OCI-LY1 (cell line): Measurements from ENCODE around the gene ALPI.

ENCODE experiments used
- H2AFZ ChIP-seq: fragments of 200-600 bp; sonication (generic), shearing (Covaris generic); 2 replicates; pipeline ENCODE4 v1.6.0; 2014; ENCODE audit warnings: antibody characterized with exemption, mild to moderate bottlenecking, low read length
- H3F3A ChIP-seq: fragments of 200-600 bp; sonication (generic), shearing (Covaris generic); 2 replicates; pipeline ENCODE4 v1.6.0; 2014; ENCODE audit warnings: mild to moderate bottlenecking, antibody characterized with exemption, low read length, moderate library complexity; ENCODE audit not compliant: insufficient read depth
- H3K27ac ChIP-seq: fragments of 200-600 bp; sonication (generic); 2 replicates; pipeline ENCODE4 v1.5.1; 2014; ENCODE audit warnings: low read length, mixed run types, mild to moderate bottlenecking, low read depth; ENCODE audit not compliant: poor library complexity, severe bottlenecking
- H3K27me3 ChIP-seq: fragments of 200-600 bp; sonication (generic); 2 replicates; pipeline ENCODE4 v1.6.0; 2014; ENCODE audit warnings: antibody characterized with exemption, mild to moderate bottlenecking, low read length, moderate library complexity; ENCODE audit not compliant: insufficient read depth
- H3K36me3 ChIP-seq: fragments of 200-600 bp; sonication (generic); 2 replicates; pipeline ENCODE4 v1.6.1; 2014; ENCODE audit warnings: mild to moderate bottlenecking, antibody characterized with exemption, low read length, moderate library complexity, mixed read lengths; ENCODE audit not compliant: insufficient read depth
- H3K4me1 ChIP-seq: fragments of 200-600 bp; sonication (generic); 2 replicates; pipeline ENCODE4 v1.5.1; 2014; ENCODE audit warnings: mild to moderate bottlenecking, low read length, moderate library complexity; ENCODE audit not compliant: insufficient read depth, severe bottlenecking
- H3K4me2 ChIP-seq: fragments of 200-600 bp; sonication (generic), shearing (Covaris generic); 2 replicates; pipeline ENCODE4 v1.6.1; 2014; ENCODE audit warnings: low read length
- H3K4me3 ChIP-seq: fragments of 200-600 bp; sonication (generic); 2 replicates; pipeline ENCODE4 v1.5.1; 2014; ENCODE audit warnings: low read length, low read depth, mild to moderate bottlenecking, mixed read lengths; ENCODE audit not compliant: poor library complexity, severe bottlenecking
- H3K79me2 ChIP-seq: fragments of 200-600 bp; shearing (Covaris generic); 2 replicates; pipeline ENCODE4 v1.6.1; 2016; ENCODE audit warnings: mixed run types, low read length, mixed read lengths; ENCODE audit not compliant: insufficient read depth
- H3K9ac ChIP-seq: fragments of 200-600 bp; sonication (generic), shearing (Covaris generic); 2 replicates; pipeline ENCODE4 v1.6.1; 2014; ENCODE audit warnings: mild to moderate bottlenecking, low read length, mixed read lengths
- H3K9me2 ChIP-seq: fragments of 200-600 bp; sonication (generic), shearing (Covaris generic); 2 replicates; pipeline ENCODE4 v1.6.1; 2014; ENCODE audit warnings: low read depth, mild to moderate bottlenecking, low read length, mixed read lengths
- H3K9me3 ChIP-seq: fragments of 200-600 bp; shearing (Covaris generic); 2 replicates; pipeline ENCODE4 v1.6.1; 2014; ENCODE audit warnings: low read length, mixed read lengths
- H4K20me1 ChIP-seq: fragments of 200-600 bp; sonication (generic), shearing (Covaris generic); 2 replicates; pipeline ENCODE4 v1.6.0; 2016; ENCODE audit warnings: mild to moderate bottlenecking, low read length; ENCODE audit not compliant: insufficient read depth
- CTCF ChIP-seq: fragments of 200-600 bp; sonication (generic), shearing (Covaris generic); IDR thresholded peaks from 2 replicates; pipeline ENCODE4 v1.5.1; 2017; ENCODE audit warnings: mild to moderate bottlenecking, antibody characterized with exemption, low read length, moderate library complexity, mixed read lengths
- EZH2 ChIP-seq: fragments of 200-600 bp; sonication (generic), shearing (Covaris generic); IDR thresholded peaks from 2 replicates; pipeline ENCODE4 v1.8.0; 2017; ENCODE audit warnings: borderline replicate concordance, mixed run types, mild to moderate bottlenecking, antibody characterized with exemption, low read length, moderate library complexity, mixed read lengths

The ALPI gene

GRCh38 chr2:232438091-232438490 lies 17.9 kb upstream of the ALPI start:
- H3K9ac ChIP-seq, result no peak overlapping the region
- H3K9me2 ChIP-seq, result no peaks in the 10 kb centered on the region
- no peaks in the 10 kb centered on the region for H4K20me1 ChIP-seq
- no peaks in the 10 kb centered on the region for H3K4me1 ChIP-seq
- TF ChIP-seq CTCF (no peak), EZH2 (no peak)
- H3K9me3 ChIP-seq, result no peaks in the 10 kb centered on the region
- no peak overlapping the region for H3K4me3 ChIP-seq
- no peaks in the 10 kb centered on the region for H3F3A ChIP-seq
- H3K79me2 ChIP-seq, result no peaks in the 10 kb centered on the region
- H3K36me3 ChIP-seq, result no peaks in the 10 kb centered on the region
- no peak overlapping the region for H2AFZ ChIP-seq
- no peak overlapping the region for H3K4me2 ChIP-seq
- no peak overlapping the region for H3K27ac ChIP-seq
- peaks cover 4% of the 10 kb centered on the region; the same call in 1 of the 2 replicates for H3K27me3 ChIP-seq

GRCh38 chr2:232438951-232439757 lies 16.8 kb upstream of the ALPI start:
- H3K4me1 ChIP-seq, result peaks cover 2% of the 10 kb centered on the region
- H3K9ac ChIP-seq, result no peak overlapping the region
- TF ChIP-seq CTCF (peak; percentile 38), EZH2 (no peak)
- H3K9me2 ChIP-seq, result no peaks in the 10 kb centered on the region
- no peaks in the 10 kb centered on the region for H3F3A ChIP-seq
- no peak overlapping the region for H3K4me3 ChIP-seq
- H3K4me2 ChIP-seq, result no peak overlapping the region
- H3K9me3 ChIP-seq, result no peaks in the 10 kb centered on the region
- H4K20me1 ChIP-seq, result no peaks in the 10 kb centered on the region
- no peak overlapping the region for H3K27ac ChIP-seq
- H3K36me3 ChIP-seq, result no peaks in the 10 kb centered on the region
- H3K27me3 ChIP-seq, result peaks cover 4% of the 10 kb centered on the region; the same call in 1 of the 2 replicates
- no peak overlapping the region for H2AFZ ChIP-seq
- no peaks in the 10 kb centered on the region for H3K79me2 ChIP-seq

- Histone ChIP-seq H3K9ac (no peak overlapping the region), H3K4me1 (peaks cover 4% of the 10 kb centered on the region), H3K27me3 (peaks cover 4% of the 10 kb centered on the region; the same call in 1 of the 2 replicates), H3K4me3 (no peak overlapping the region), H3K27ac (no peak overlapping the region), H4K20me1 (no peaks in the 10 kb centered on the region), H3K36me3 (no peaks in the 10 kb centered on the region), H3F3A (no peaks in the 10 kb centered on the region), H3K9me3 (no peaks in the 10 kb centered on the region), H3K79me2 (no peaks in the 10 kb centered on the region), H2AFZ (no peak overlapping the region), H3K9me2 (no peaks in the 10 kb centered on the region), H3K4me2 (no peak overlapping the region)
- TF ChIP-seq EZH2, result no peak
- TF ChIP-seq CTCF, result no peak; the same call in none of the 2 replicates
Measured at GRCh38 chr2:232439758-232440135, 16.2 kb upstream of the ALPI start.
